Thyroid gland (tissue), 4 donors: Measurements from ENCODE around the gene CAMKK1.
A peak's percentile ranks its signal among the peaks of the same experiment; 100 is the strongest.

ENCODE experiments used
- POLR2A ChIP-seq, 2 donors: fragments of 450-650 bp; IDR thresholded peaks; one replicate each; pipeline ENCODE4 v1.6.1; 2017; ENCODE audit warnings: antibody characterized with exemption in 2 of 2, mild to moderate bottlenecking in 2 of 2, moderate library complexity in 1 of 2
- TF ChIP-seq, protein P1 (sequence below), 6 experiments: fragments of 200-600 bp in 3 of 6; fragments of 450-650 bp in 3 of 6; sonication (generic) in 3 of 6; IDR thresholded peaks; one replicate each; pipeline ENCODE4 v1.5.1; 2016 to 2019; ENCODE audit warnings: antibody characterized with exemption in 6 of 6, mild to moderate bottlenecking in 2 of 6, inconsistent platforms in 1 of 6, moderate library complexity in 1 of 6

DNA sequence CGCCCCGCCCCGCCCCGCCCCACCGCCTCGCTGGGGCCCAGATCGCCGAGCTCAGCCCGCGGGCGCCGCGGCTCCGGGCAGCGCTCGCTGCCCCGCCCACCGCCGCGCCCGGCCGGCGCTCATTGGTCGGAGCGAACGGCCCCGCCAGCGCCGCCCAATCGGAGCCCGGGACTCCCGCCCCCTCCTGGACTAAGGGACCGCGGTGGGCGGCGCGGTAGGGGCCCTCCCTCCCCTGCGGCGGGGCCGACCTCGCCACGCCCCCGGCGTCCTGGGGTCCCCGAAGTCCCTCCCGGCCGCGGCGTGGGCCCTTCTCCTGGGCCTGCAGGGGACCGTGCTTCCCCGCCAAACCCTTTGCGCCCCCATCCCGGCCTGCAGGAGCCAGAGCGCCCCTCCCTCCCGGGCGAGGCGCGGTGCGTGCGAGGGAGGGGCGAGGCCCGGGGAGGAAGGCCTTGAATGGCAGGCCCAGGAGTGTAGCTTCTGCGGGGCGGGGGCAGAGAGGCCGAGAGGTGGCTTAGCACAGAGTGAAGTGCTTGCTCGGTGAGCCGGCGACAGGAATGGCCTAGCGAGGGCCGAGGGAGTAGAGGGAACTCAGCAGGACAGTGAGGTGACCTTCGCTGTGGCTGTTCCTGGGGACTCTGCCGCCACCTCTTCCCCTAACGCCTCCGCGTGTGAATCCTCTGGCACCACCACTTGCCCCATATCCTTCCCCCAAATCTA lies at the start of gene CAMKK1:
- TF ChIP-seq POLR2A (IDR thresholded peaks at IDR 0.05): peak in 1 of 2 donors; percentile 66
- TF ChIP-seq, protein P1, sequence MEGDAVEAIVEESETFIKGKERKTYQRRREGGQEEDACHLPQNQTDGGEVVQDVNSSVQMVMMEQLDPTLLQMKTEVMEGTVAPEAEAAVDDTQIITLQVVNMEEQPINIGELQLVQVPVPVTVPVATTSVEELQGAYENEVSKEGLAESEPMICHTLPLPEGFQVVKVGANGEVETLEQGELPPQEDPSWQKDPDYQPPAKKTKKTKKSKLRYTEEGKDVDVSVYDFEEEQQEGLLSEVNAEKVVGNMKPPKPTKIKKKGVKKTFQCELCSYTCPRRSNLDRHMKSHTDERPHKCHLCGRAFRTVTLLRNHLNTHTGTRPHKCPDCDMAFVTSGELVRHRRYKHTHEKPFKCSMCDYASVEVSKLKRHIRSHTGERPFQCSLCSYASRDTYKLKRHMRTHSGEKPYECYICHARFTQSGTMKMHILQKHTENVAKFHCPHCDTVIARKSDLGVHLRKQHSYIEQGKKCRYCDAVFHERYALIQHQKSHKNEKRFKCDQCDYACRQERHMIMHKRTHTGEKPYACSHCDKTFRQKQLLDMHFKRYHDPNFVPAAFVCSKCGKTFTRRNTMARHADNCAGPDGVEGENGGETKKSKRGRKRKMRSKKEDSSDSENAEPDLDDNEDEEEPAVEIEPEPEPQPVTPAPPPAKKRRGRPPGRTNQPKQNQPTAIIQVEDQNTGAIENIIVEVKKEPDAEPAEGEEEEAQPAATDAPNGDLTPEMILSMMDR (IDR thresholded peaks at IDR 0.05): no peak
